ENCODE measurements around the gene FANCD2.
"Not testable (repeated sequence)": the region's sequence is repeated elsewhere in the genome, so short reads cannot be mapped to it uniquely, and the experiment has no call there.

The FANCD2 gene

DNA sequence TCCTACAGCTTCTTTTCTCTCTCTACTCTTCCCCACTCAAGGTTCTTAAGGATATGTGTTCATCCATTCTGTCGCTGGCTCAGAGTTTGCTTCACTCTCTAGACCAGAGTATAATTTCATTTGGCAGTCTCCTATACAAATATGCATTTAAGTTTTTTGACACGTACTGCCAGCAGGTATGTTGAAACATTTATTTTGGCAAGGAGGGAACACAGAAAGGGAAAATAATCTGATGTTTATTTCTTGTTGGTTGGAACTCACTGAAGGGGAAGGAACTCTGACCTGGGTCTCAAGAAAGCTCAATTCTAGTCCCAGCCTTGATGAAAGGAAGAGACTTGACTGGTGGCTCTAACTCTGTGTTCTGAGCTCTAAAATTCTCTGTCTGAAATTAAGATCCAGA, 21.6 kb downstream of the FANCD2 start:
- TF ChIP-seq ZFX (IDR thresholded peaks at IDR 0.05; ENCODE audit: borderline replicate concordance), result no peak
- TF ChIP-seq, protein P1, sequence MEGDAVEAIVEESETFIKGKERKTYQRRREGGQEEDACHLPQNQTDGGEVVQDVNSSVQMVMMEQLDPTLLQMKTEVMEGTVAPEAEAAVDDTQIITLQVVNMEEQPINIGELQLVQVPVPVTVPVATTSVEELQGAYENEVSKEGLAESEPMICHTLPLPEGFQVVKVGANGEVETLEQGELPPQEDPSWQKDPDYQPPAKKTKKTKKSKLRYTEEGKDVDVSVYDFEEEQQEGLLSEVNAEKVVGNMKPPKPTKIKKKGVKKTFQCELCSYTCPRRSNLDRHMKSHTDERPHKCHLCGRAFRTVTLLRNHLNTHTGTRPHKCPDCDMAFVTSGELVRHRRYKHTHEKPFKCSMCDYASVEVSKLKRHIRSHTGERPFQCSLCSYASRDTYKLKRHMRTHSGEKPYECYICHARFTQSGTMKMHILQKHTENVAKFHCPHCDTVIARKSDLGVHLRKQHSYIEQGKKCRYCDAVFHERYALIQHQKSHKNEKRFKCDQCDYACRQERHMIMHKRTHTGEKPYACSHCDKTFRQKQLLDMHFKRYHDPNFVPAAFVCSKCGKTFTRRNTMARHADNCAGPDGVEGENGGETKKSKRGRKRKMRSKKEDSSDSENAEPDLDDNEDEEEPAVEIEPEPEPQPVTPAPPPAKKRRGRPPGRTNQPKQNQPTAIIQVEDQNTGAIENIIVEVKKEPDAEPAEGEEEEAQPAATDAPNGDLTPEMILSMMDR (IDR thresholded peaks at IDR 0.05), result no peak
- no peak overlapping the region for H3K27ac ChIP-seq

DNA sequence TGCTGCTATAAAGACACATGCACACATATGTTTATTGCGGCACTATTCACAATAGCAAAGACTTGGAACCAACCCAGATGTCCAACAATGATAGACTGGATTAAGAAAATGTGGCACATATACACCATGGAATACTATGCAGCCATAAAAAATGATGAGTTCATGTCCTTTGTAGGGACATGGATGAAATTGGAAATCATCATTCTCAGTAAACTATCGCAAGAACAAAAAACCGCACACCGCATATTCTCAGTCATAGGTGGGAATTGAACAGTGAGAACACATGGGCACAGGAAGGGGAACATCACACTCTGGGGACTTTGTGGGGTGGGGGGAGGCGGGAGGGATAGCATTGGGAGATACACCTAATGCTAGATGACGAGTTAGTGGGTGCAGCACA, 26.8 kb downstream of the FANCD2 start:
- not testable (repeated sequence) for H3K27ac ChIP-seq

DNA sequence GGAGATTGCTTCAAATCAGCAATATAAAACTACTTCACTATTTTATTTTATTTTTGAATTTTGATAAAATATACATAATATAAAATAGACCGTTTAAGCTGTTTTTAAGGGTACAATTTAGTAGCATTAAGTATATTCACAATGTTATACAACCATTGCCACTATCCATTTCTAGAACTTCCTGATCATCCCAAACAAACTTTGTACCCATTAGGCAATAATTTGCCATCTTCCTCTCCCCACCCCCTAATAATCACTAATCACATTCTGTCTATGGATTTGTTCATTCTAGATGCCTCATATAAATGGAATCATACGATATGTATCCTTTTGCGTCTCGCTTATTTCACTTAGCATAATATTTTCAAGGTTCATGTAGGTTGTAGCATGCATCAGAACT, 28.9 kb downstream of the FANCD2 start:
- TF ChIP-seq, protein P1 (IDR thresholded peaks at IDR 0.05), result no peak
- H3K27ac ChIP-seq, result no peak overlapping the region

DNA sequence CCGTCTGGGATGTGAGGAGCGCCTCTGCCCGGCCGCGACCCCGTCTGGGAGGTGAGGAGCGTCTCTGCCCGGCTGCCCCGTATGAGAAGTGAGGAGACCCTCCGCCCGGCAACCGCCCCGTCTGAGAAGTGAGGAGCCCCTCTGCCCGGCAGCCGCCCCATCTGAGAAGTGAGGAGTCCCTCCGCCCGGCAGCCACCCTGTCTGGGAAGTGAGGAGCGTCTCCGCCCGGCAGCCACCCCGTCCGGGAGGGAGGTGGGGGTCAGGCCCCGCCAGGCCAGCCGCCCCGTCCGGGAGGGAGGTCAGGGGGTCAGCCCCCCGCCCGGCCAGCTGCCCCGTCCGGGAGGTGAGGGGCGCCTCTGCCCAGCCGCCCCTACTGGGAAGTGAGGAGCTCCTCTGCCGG, 43.8 kb downstream of the FANCD2 start:
- H3K27ac ChIP-seq, result not testable (repeated sequence)

DNA sequence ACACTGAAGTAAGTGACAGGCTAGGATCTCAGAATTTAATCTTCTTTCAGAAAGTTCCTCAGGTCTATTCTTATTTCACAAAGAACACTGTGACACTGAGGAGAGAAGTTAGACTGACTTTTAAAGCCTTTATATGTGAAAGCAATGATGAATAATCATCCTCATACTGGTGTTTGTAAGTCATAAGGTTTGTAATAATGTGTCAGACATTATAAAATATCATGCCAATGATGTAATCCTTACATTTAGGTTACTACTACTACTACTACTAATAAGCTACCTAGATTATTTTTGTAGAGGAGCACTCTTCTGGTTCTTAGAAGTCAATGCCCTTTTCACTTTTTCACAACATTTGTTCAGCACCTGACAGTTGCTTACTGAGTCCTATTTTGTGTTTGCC, 48.4 kb downstream of the FANCD2 start:
- H3K27ac ChIP-seq, result no peak overlapping the region
- no peak for TF ChIP-seq ZFX (IDR thresholded peaks at IDR 0.05; ENCODE audit: borderline replicate concordance)
- TF ChIP-seq, protein P1 (IDR thresholded peaks at IDR 0.05), result no peak

DNA sequence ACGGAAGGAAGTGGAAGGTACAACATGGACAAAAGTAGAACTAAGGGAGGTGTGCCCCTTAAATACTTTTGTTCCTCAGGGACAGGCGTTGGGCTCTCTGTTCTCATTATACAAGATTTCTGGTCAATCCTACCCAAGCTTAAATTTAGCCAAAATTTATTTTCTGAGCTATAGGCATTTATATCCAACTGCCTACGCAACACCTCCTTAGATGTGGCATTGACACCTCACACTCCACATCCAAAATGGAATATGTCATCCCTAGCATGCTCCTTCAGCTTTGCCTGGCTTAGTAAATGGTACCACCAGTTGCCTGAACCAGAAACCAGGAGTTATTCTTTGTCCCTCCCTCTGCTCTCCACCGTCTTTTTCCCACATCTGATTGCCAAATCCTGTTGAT, 55.6 kb downstream of the FANCD2 start:
- TF ChIP-seq, protein P1 (IDR thresholded peaks at IDR 0.05), result no peak
- TF ChIP-seq ZFX (IDR thresholded peaks at IDR 0.05; ENCODE audit: borderline replicate concordance), result no peak
- H3K27ac ChIP-seq, result no peak overlapping the region

DNA sequence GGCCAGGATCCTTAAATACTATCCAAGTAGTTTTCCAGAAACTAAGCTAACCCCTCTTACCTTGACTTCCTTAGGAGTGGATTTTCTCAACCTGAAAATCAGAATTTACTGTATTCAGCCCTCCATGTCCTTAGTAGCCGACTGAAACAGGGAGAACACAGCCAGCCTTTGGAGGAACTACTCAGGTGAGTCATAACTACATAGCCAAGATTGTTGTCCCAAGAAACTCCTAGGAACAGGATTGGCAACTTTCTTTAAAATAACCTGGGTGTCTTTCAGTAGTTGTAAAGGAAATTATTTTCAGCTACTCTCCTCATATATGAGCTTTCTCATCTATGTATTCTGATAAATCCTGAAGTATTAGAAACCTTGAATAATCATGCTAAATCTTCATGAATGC, 59.5 kb downstream of the FANCD2 start:
- H3K27ac ChIP-seq, result no peak overlapping the region
- TF ChIP-seq, protein P1 (IDR thresholded peaks at IDR 0.05), result no peak
- TF ChIP-seq ZFX (IDR thresholded peaks at IDR 0.05; ENCODE audit: borderline replicate concordance), result no peak

DNA sequence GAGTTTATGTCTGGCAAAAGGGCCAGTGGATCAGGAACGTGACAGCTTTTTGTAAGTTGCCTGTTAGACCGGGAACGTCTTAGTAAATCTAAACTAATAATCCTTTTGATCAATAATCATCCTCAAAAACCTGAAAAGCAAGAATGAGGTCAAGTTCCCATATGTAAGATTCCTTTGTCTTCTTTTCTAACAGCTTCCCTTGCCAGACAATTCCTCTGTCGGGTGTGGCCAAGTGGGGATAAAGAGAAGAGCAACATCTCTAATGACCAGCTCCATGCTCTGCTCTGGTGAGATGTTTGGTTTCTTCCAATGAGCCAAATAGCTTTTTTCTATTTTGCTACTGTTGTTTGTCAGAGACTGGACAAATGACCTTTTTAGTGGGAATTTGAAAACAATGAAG, 62.0 kb downstream of the FANCD2 start:
- H3K27ac ChIP-seq, result no peak overlapping the region
- TF ChIP-seq, protein P1 (IDR thresholded peaks at IDR 0.05), result no peak
- no peak for TF ChIP-seq ZFX (IDR thresholded peaks at IDR 0.05; ENCODE audit: borderline replicate concordance)

DNA sequence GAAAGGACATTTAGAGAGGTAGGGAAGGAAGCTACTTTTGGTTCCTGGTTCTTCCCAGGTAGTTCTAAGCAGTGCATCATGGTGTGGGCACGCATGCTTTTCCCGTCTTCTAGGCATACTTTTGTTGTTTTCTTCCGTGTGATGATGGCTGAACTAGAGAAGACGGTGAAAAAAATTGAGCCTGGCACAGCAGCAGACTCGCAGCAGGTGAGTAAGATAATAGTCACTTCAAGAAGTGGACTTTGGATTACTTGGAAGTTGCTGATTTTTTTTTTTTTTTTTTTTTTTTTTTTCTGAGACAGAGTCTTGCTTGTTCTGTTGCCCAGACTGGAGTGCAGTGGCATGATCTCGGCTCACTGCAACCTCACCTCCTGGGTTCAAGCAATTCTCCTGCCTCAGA, 63.9 kb downstream of the FANCD2 start:
- TF ChIP-seq, protein P1 (IDR thresholded peaks at IDR 0.05), result no peak
- TF ChIP-seq ZFX (IDR thresholded peaks at IDR 0.05; ENCODE audit: borderline replicate concordance), result no peak
- no peak overlapping the region for H3K27ac ChIP-seq

DNA sequence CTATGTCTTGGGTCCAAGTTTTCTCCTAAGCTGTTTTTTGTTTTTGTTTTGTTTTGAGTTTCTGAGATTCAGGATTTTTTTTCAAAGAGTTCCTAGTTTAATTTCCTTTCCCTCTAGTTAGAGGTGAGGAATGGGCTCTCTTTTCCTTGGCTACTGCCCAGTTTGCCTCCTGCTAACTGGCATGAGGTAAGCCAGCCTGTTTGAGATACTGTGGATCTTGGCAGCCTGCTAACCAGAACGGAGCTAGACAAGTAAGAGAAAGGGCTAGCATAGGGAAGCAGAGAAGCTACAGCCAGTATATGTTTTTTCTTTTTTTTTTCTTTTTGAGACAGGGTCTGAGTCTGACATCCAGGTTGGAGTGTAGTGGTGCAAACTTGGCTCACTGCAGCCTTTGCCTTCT, 64.5 kb downstream of the FANCD2 start:
- not testable (repeated sequence) for H3K27ac ChIP-seq

DNA sequence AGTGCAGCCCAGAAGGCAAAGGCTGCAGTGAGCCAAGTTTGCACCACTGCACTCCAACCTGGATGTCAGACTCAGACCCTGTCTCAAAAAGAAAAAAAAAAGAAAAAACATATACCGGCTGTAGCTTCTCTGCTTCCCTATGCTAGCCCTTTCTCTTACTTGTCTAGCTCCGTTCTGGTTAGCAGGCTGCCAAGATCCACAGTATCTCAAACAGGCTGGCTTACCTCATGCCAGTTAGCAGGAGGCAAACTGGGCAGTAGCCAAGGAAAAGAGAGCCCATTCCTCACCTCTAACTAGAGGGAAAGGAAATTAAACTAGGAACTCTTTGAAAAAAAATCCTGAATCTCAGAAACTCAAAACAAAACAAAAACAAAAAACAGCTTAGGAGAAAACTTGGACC, 65.2 kb downstream of the FANCD2 start:
- H3K27ac ChIP-seq, result not testable (repeated sequence)
